Muscle of leg (tissue), 11 donors: ENCODE data around the gene SPATA24. TPM values are rescaled to one million over a fixed set of nuclear protein-coding genes. Genes with fewer than 3 reads are reported as not detected.

Source experiments
- DNase-seq: peaks from one replicate; pipeline ENCODE4 v3.0.0; 2013
- H3K27ac ChIP-seq: one replicate; pipeline ENCODE4 v1.5.1; 2013; ENCODE audit warnings: mild to moderate bottlenecking, low read length, control low read depth
- H3K27me3 ChIP-seq: one replicate; pipeline ENCODE4 v1.6.1; 2013; ENCODE audit warnings: low read length; ENCODE audit not compliant: control insufficient read depth, insufficient read depth
- H3K36me3 ChIP-seq: one replicate; pipeline ENCODE4 v1.6.1; 2013; ENCODE audit warnings: low read length; ENCODE audit not compliant: control insufficient read depth, insufficient read depth
- H3K4me1 ChIP-seq: one replicate; pipeline ENCODE4 v1.6.1; 2013; ENCODE audit warnings: low read length; ENCODE audit not compliant: control insufficient read depth, insufficient read depth
- H3K4me3 ChIP-seq: one replicate; pipeline ENCODE4 v1.5.1; 2013; ENCODE audit warnings: low read length, control low read depth
- H3K9me3 ChIP-seq: replicated peaks from 2 replicates; pipeline ENCODE4 v1.6.1; 2013; ENCODE audit warnings: low read depth, low read length; ENCODE audit not compliant: control insufficient read depth
- WGBS: methylation state at CpG from one replicate; pipeline ENCODE4 v1.1.5; 2013; ENCODE audit warnings: missing lambda C conversion rate; ENCODE audit not compliant: insufficient coverage; 5-methylcytosine and 5-hydroxymethylcytosine counted together
- polyA plus RNA-seq, 8 donors: library from polyadenylated mRNA; unstranded; fragments of 120-200 nt; gene quantifications; one replicate each; pipeline versions ENCODE4 v1.2.1 to v1.2.3, GENCODE V29; 2013; ENCODE audit warnings: inconsistent platforms in 1 of 8, low replicate concordance in 1 of 8; ENCODE audit not compliant: insufficient read length in 8 of 8, insufficient read depth in 1 of 8
- total RNA-seq: library from RNA; stranded (reverse); fragments of 120-200 nt; gene quantifications from one replicate; pipeline ENCODE4 v1.2.4, GENCODE V29; 2013

The SPATA24 gene
- total and polyA plus RNA-seq, 9 donors, result 6.9 to 14.5 (median 10.1) TPM

DNA sequence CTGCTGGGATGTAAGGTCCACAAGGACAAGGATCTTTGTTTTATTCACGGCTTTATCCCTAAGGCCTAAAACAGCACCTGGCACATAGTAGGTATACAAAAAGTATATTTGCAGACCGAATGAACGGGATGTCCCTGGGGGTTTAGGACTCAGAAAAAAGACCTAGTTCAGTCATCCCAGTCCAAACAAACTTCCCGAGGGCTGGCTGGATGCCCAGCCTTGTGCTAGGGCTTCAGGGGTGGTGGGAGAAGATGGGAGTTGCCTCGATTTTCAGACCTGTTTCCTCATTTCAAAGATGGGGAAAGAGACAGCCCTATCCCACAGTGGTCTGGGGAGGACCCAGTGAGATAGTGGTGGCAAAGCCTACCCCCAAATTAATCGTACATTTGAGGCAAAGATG lies 6.0 kb downstream of the SPATA24 start:
- Histone ChIP-seq H3K27ac (no peak overlapping the region), H3K4me3 (no peak overlapping the region), H3K9me3 (no peaks in the 10 kb centered on the region), H3K27me3 (peaks cover 29% of the 10 kb centered on the region), H3K4me1 (peaks cover 43% of the 10 kb centered on the region), H3K36me3 (peaks cover 11% of the 10 kb centered on the region)
- no CpG with 5 or more reads among the region's 6 CpGs for WGBS
- no peak for DNase-seq

DNA sequence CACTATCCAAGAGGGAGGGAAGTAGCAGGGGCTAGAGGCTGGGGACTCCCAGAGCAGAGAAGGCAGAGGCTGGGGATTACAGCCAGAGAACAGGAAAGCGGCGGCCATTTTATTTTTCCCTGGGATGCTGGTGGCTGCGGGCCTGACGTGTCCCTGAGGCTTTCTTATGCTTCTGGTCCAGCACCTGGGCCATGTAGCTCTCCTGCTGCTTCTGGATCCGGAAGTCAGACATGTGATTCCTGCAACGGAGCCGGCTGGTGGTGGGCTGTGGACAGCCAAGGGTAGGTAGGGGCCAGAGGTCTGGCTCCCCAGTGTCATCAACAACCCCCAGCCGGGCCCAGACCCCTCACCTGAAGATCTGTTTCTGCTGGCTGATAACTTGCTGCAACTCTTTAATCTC lies 7.2 kb downstream of the SPATA24 start:
- Histone ChIP-seq H3K4me3 (no peak overlapping the region), H3K36me3 (peaks cover 14% of the 10 kb centered on the region), H3K27me3 (peaks cover 38% of the 10 kb centered on the region), H3K27ac (peak overlapping the region; percentile 91), H3K9me3 (no peaks in the 10 kb centered on the region), H3K4me1 (peaks cover 50% of the 10 kb centered on the region)
- whole genome bisulfite sequencing, result 89% methylated on average over 3 of the region's 8 CpGs
- no peak for DNase-seq

- DNase-seq, result peak; percentile 73
- H3K27me3 ChIP-seq, result peaks cover 39% of the 10 kb centered on the region
- 81% methylated on average over 6 of the region's 8 CpGs for WGBS
- H3K36me3 ChIP-seq, result peaks cover 10% of the 10 kb centered on the region
- peaks cover 57% of the 10 kb centered on the region for H3K4me1 ChIP-seq
- peak overlapping the region; percentile 66 for H3K4me3 ChIP-seq
- peak overlapping the region; percentile 91 for H3K27ac ChIP-seq
- no peaks in the 10 kb centered on the region for H3K9me3 ChIP-seq
These were observed 7.8 kb downstream of the SPATA24 start for GRCh38 chr5:139395844-139396640.

- peaks cover 39% of the 10 kb centered on the region for H3K27me3 ChIP-seq
- DNase-seq, result peak; percentile 72
- peak within 1 kb of the TSS; percentile 66 for H3K4me3 ChIP-seq
- WGBS, result 7% methylated on average over 72 of the region's 76 CpGs
- peaks cover 57% of the 10 kb centered on the region for H3K4me1 ChIP-seq
- peaks cover 15% of the 10 kb centered on the region for H3K36me3 ChIP-seq
- peak within 1 kb of the TSS; percentile 91 for H3K27ac ChIP-seq
- H3K9me3 ChIP-seq, result no peaks in the 10 kb centered on the region
These were observed 9.0 kb downstream of the SPATA24 start, which contains the start of gene PROB1 for GRCh38 chr5:139394654-139395566. PROB1 (minus strand) TSS chr5:139395104; CDS start chr5:139395081, 23 bp downstream.

GRCh38 chr5:139394123-139394653 lies 9.7 kb downstream of the SPATA24 start:
- Histone ChIP-seq H3K36me3 (peaks cover 15% of the 10 kb centered on the region), H3K27me3 (peaks cover 39% of the 10 kb centered on the region), H3K27ac (peak overlapping the region; percentile 87), H3K4me1 (peaks cover 57% of the 10 kb centered on the region), H3K9me3 (no peaks in the 10 kb centered on the region), H3K4me3 (peak overlapping the region; percentile 66)
- WGBS, result under 1% methylated on average over 61 of the region's 62 CpGs
- peak; percentile 52 for DNase-seq

GRCh38 chr5:139393497-139394122 lies 10.3 kb downstream of the SPATA24 start:
- Histone ChIP-seq H3K27ac (peak overlapping the region; percentile 47), H3K4me3 (peak overlapping the region; percentile 66), H3K4me1 (peaks cover 60% of the 10 kb centered on the region), H3K36me3 (peaks cover 15% of the 10 kb centered on the region), H3K9me3 (no peaks in the 10 kb centered on the region), H3K27me3 (peaks cover 39% of the 10 kb centered on the region)
- 4% methylated on average over 40 of the region's 49 CpGs for WGBS
- no peak for DNase-seq

GRCh38 chr5:139392678-139393496 lies 11.0 kb downstream of the SPATA24 start:
- 1% methylated on average over 71 of the region's 77 CpGs for WGBS
- Histone ChIP-seq H3K4me1 (peaks cover 67% of the 10 kb centered on the region), H3K27me3 (peaks cover 39% of the 10 kb centered on the region), H3K9me3 (no peaks in the 10 kb centered on the region), H3K36me3 (peaks cover 15% of the 10 kb centered on the region), H3K4me3 (peak overlapping the region; percentile 66), H3K27ac (peak overlapping the region; percentile 47)
- peak; percentile 57 for DNase-seq

GRCh38 chr5:139392324-139392677 lies 11.6 kb downstream of the SPATA24 start:
- peaks cover 15% of the 10 kb centered on the region for H3K36me3 ChIP-seq
- WGBS, result 3% methylated on average over 35 of the region's 36 CpGs
- peaks cover 67% of the 10 kb centered on the region for H3K4me1 ChIP-seq
- no peak for DNase-seq
- no peak overlapping the region for H3K27ac ChIP-seq
- H3K27me3 ChIP-seq, result peaks cover 39% of the 10 kb centered on the region
- peak overlapping the region; percentile 66 for H3K4me3 ChIP-seq
- no peaks in the 10 kb centered on the region for H3K9me3 ChIP-seq
